Glutamatergic neuron (in vitro differentiated cells): Measurements from ENCODE around the gene SNX19. TPM values are rescaled to one million over a fixed set of nuclear protein-coding genes. Genes with fewer than 3 reads are reported as not detected.

ENCODE experiments used
- DNase-seq: peaks from one replicate; pipeline ENCODE4 v3.0.0; 2022
- H3K27ac Mint-ChIP-seq: one replicate; pipeline ENCODE4 v1.8.0; 2020; ENCODE audit warnings: mild to moderate bottlenecking, mixed read lengths, inconsistent platforms; ENCODE audit not compliant: unreplicated experiment
- H3K27me3 Mint-ChIP-seq: one replicate; pipeline ENCODE4 v1.8.0; 2020; ENCODE audit warnings: mild to moderate bottlenecking, moderate library complexity, mixed read lengths, inconsistent platforms; ENCODE audit not compliant: unreplicated experiment
- H3K36me3 Mint-ChIP-seq: one replicate; pipeline ENCODE4 v1.8.0; 2020; ENCODE audit warnings: mild to moderate bottlenecking, mixed read lengths, inconsistent platforms; ENCODE audit not compliant: unreplicated experiment
- H3K4me1 Mint-ChIP-seq: one replicate; pipeline ENCODE4 v1.8.0; 2020; ENCODE audit warnings: mild to moderate bottlenecking, low read depth, mixed read lengths, inconsistent platforms; ENCODE audit not compliant: unreplicated experiment
- H3K4me3 Mint-ChIP-seq: one replicate; pipeline ENCODE4 v1.8.0; 2020; ENCODE audit warnings: mild to moderate bottlenecking, mixed read lengths, inconsistent platforms; ENCODE audit not compliant: unreplicated experiment
- H3K9me3 Mint-ChIP-seq: one replicate; pipeline ENCODE4 v1.8.0; 2020; ENCODE audit warnings: mild to moderate bottlenecking, moderate library complexity, mixed read lengths, inconsistent platforms; ENCODE audit not compliant: unreplicated experiment
- CTCF ChIP-seq: fragments of 200-600 bp; sonication (generic); IDR thresholded peaks from one replicate; pipeline ENCODE4 v1.5.0; 2021; ENCODE audit not compliant: partially characterized antibody, unreplicated experiment
- total RNA-seq: library from RNA; stranded (reverse); fragmentation: NEBNext Ultra II Directional; extraction: Animal tissue kit (Norgen Biotek cat#: 25700); gene quantifications from one replicate; pipeline ENCODE4 v1.2.1, GENCODE V29; 2021; ENCODE audit not compliant: unreplicated experiment

The SNX19 gene
- total RNA-seq, 1 donor from 2014 or later = 65.5 TPM

- Mint-ChIP-seq H3K4me3 (no peak overlapping the region), H3K9me3 (peaks cover 8% of the 10 kb centered on the region), H3K36me3 (peaks cover 10% of the 10 kb centered on the region), H3K27ac (no peak overlapping the region), H3K27me3 (no peaks in the 10 kb centered on the region), H3K4me1 (peaks cover 5% of the 10 kb centered on the region)
- DNase-seq = no peak
- no peak for TF ChIP-seq CTCF
Measured at GRCh38 chr11:130832566-130833425, 83.5 kb downstream of the SNX19 start.

- H3K27me3 Mint-ChIP-seq = no peaks in the 10 kb centered on the region
- peaks cover 5% of the 10 kb centered on the region for H3K36me3 Mint-ChIP-seq
- H3K4me3 Mint-ChIP-seq = no peak overlapping the region
- TF ChIP-seq CTCF = no peak
- H3K27ac Mint-ChIP-seq = no peak overlapping the region
- DNase-seq = no peak
- peaks cover 6% of the 10 kb centered on the region for H3K4me1 Mint-ChIP-seq
- H3K9me3 Mint-ChIP-seq = peaks cover 5% of the 10 kb centered on the region
Measured at GRCh38 chr11:130831976-130832375, 84.3 kb downstream of the SNX19 start.

GRCh38 chr11:130831506-130831905, 84.8 kb downstream of the SNX19 start:
- peaks cover 6% of the 10 kb centered on the region for H3K4me1 Mint-ChIP-seq
- peaks cover under 1% of the 10 kb centered on the region for H3K36me3 Mint-ChIP-seq
- no peak for TF ChIP-seq CTCF
- H3K9me3 Mint-ChIP-seq = peaks cover 4% of the 10 kb centered on the region
- H3K27me3 Mint-ChIP-seq = no peaks in the 10 kb centered on the region
- H3K4me3 Mint-ChIP-seq = no peak overlapping the region
- H3K27ac Mint-ChIP-seq = no peak overlapping the region
- DNase-seq = no peak

GRCh38 chr11:130830566-130830965, 85.7 kb downstream of the SNX19 start:
- Mint-ChIP-seq H3K4me1 (peaks cover 11% of the 10 kb centered on the region), H3K27me3 (peaks cover 2% of the 10 kb centered on the region), H3K4me3 (no peak overlapping the region), H3K27ac (no peak overlapping the region), H3K36me3 (no peaks in the 10 kb centered on the region), H3K9me3 (peaks cover 4% of the 10 kb centered on the region)
- DNase-seq = no peak
- TF ChIP-seq CTCF = no peak

GRCh38 chr11:130829920-130830511, 86.3 kb downstream of the SNX19 start:
- H3K27ac Mint-ChIP-seq = no peak overlapping the region

More at GRCh38 chr11:130829920-130830511, 86.3 kb downstream of the SNX19 start:
- TF ChIP-seq CTCF = no peak
- DNase-seq = no peak
- Mint-ChIP-seq H3K4me3 (no peak overlapping the region), H3K36me3 (no peaks in the 10 kb centered on the region), H3K9me3 (peaks cover 4% of the 10 kb centered on the region), H3K27me3 (peaks cover 4% of the 10 kb centered on the region), H3K4me1 (peaks cover 16% of the 10 kb centered on the region)
